ENCODE measurements around the gene FAM163A. TPM values are rescaled to one million over a fixed set of nuclear protein-coding genes. Genes with fewer than 3 reads are reported as not detected.

FAM163A gene
- total RNA-seq, 1 experiment from 2014 or later: 0.46 TPM

DNA sequence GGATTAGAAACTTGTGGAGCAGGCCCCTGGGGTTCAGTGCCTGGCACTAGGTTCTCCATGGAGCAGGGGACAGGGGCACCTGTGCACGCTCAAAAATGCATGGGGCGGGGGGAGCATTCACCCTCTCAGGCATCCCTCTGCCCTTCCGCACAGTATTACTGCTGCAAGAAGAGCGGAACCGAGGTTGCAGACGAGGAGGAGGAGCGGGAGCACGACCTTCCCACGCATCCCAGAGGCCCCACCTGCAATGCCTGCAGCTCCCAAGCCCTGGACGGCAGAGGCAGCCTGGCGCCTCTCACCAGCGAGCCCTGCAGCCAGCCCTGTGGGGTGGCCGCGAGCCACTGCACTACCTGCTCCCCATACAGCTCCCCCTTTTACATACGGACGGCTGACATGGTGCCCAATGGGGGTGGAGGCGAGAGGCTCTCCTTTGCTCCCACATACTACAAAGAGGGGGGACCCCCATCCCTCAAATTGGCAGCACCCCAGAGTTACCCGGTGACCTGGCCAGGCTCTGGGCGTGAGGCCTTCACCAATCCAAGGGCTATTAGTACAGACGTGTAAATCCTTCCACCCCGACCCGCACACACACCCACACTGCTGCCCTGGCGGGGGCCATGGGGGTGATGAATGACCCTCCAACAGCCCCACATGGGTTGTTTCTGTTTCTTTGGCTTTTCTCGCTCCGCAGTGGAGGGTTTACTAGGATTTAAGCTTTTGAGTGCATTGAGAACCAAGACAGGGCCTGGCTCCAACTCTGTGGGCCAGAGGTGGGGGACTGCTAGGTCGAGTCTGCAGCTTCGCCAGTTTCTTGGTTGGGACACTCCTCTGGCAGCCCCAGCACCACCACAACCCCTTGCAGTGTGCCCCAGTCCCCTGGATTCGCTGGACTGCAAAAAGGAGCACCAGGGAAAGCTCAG is 70.8 kb downstream of the FAM163A start:
- H3K23ac ChIP-seq (ENCODE audit: insufficient read length, low read depth, low read length): no peak overlapping the region
- H3K56ac ChIP-seq (ENCODE audit: insufficient read length, low read depth, low read length): no peak overlapping the region
- H4K20me1 ChIP-seq (ENCODE audit: control insufficient read depth, insufficient read depth, insufficient read length): no peaks in the 10 kb centered on the region
- no peaks in the 10 kb centered on the region for H3K79me1 ChIP-seq (ENCODE audit: insufficient read depth, low read depth, low read length, poor library complexity, severe bottlenecking)
- no peak overlapping the region for H3K14ac ChIP-seq (ENCODE audit: insufficient read depth, low read length)
- no peak overlapping the region for H2BK5ac ChIP-seq (ENCODE audit: insufficient read length, low read length)
- no peak overlapping the region for H2BK15ac ChIP-seq (ENCODE audit: low read depth, low read length)
- peaks cover 12% of the 10 kb centered on the region for H3K23me2 ChIP-seq (ENCODE audit: insufficient read length, low read depth, low read length, poor library complexity, severe bottlenecking)
- H4K8ac ChIP-seq (replicated peaks; ENCODE audit: insufficient read length, low read depth, low read length): no peak overlapping the region
- peak overlapping the region; percentile 83 to 89 for H3K4me3 Mint-ChIP-seq
- no peak overlapping the region; a peak in 1 of 7 replicates for H3K27ac Mint-ChIP-seq
- no CpG with 5 or more reads among the region's 28 CpGs for WGBS (ENCODE audit: extremely low coverage, insufficient read length, low lambda C conversion rate)
- no peak for DNase-seq
- H3K9me3 ChIP-seq (ENCODE audit: control insufficient read depth, low read depth, low read length): no peaks in the 10 kb centered on the region
- H2BK20ac ChIP-seq (ENCODE audit: low read depth, low read length, poor library complexity, severe bottlenecking): no peak overlapping the region
- no peaks in the 10 kb centered on the region for H3K36me3 Mint-ChIP-seq (ENCODE audit: insufficient read depth in 1 of 3, low read depth in 3 of 3)
- no peak overlapping the region for H3K27ac ChIP-seq (ENCODE audit: insufficient read length, low read depth, low read length)
- no peak overlapping the region for H4K5ac ChIP-seq (ENCODE audit: insufficient read length, low read depth, low read length)
- H3K79me2 ChIP-seq (ENCODE audit: insufficient read depth, low read length): no peaks in the 10 kb centered on the region
- H2BK120ac ChIP-seq (ENCODE audit: low read depth, low read length, poor library complexity, severe bottlenecking): no peak overlapping the region
- no peak overlapping the region for H3K9ac ChIP-seq (ENCODE audit: extremely low read depth, insufficient read length, low read length)
- no peaks in the 10 kb centered on the region for H3K27me3 ChIP-seq (ENCODE audit: insufficient read depth, low read length)
- H3K9me3 Mint-ChIP-seq: no peaks in the 10 kb centered on the region
- peaks cover 24 to 44% of the 10 kb centered on the region in 2 experiments for H3K4me1 Mint-ChIP-seq
- H4K91ac ChIP-seq (ENCODE audit: insufficient read length, low read depth, low read length): no peak overlapping the region
- H2AK5ac ChIP-seq (ENCODE audit: insufficient read length, low read length): no peak overlapping the region
- peaks cover 64% of the 10 kb centered on the region for H3K27me3 Mint-ChIP-seq (ENCODE audit: low read depth)
- TF ChIP-seq CTCF (conservative IDR thresholded peaks at IDR 0.05): no peak
- H3K4me1 ChIP-seq (ENCODE audit: insufficient read depth, low read length): no peaks in the 10 kb centered on the region
- no peak overlapping the region for H3K4ac ChIP-seq (ENCODE audit: low read depth, low read length)
- H3K4me2 ChIP-seq (ENCODE audit: insufficient read depth, insufficient read length, low read length): peak overlapping the region; percentile 81
- no peak overlapping the region for H3T11ph ChIP-seq (ENCODE audit: low read length)
- no peak overlapping the region for H2BK12ac ChIP-seq (ENCODE audit: insufficient read length, low read depth, low read length)
- no peak overlapping the region for H3K18ac ChIP-seq (ENCODE audit: insufficient read length, low read depth, low read length)
- H2AFZ ChIP-seq (ENCODE audit: low read length): no peak overlapping the region

Measured in H9 (cell line).